ENCODE data around the gene ZBTB8A. TPM values are rescaled to one million over a fixed set of nuclear protein-coding genes. Genes with fewer than 3 reads are reported as not detected.
"Not testable (repeated sequence)": the region's sequence is repeated elsewhere in the genome, so short reads cannot be mapped to it uniquely, and the experiment has no call there.

Gene ZBTB8A
- total and polyA plus RNA-seq, 2 of the 8 experiments (the other 6 are each of a cell fraction or from before 2014, with no cell fraction given) = 2.9 to 10.4 TPM

- H4K91ac ChIP-seq (replicated peaks; ENCODE audit: insufficient read length, low read length); H2BK120ac ChIP-seq (replicated peaks; ENCODE audit: low read depth, low read length); H3K27me3 ChIP-seq (replicated peaks in 1 of 4; ENCODE audit: control insufficient read depth in 3 of 4, extremely low read depth in 1 of 4, insufficient read depth in 3 of 4, low read length in 3 of 4); FAIRE-seq; H3K56ac ChIP-seq (replicated peaks; ENCODE audit: insufficient read length, low read depth, low read length); H3K4ac ChIP-seq (replicated peaks; ENCODE audit: insufficient read length, low read depth, low read length); H2AK5ac ChIP-seq (ENCODE audit: low read depth, low read length); DNase-seq (ENCODE audit: low read depth in 1 of 2, low spot score in 2 of 2); H3K27ac ChIP-seq (ENCODE audit: low read depth, low read length); H3K9me3 ChIP-seq (ENCODE audit: insufficient read depth in 2 of 2, low read depth in 1 of 2, low read length in 1 of 2); H2AFZ ChIP-seq (ENCODE audit: low read length); H3K23me2 ChIP-seq (ENCODE audit: low read depth, low read length); H4K5ac ChIP-seq (ENCODE audit: insufficient read length, low read depth, low read length); H3K4me2 ChIP-seq (ENCODE audit: insufficient read depth in 1 of 2, low read depth in 2 of 2, low read length in 2 of 2); H2BK15ac ChIP-seq (ENCODE audit: low read length); H3K9ac ChIP-seq (replicated peaks in 1 of 4; ENCODE audit: extremely low read depth in 1 of 4, low read depth in 3 of 4, low read length in 3 of 4); H3K4me1 ChIP-seq (replicated peaks in 1 of 4; ENCODE audit: control insufficient read depth in 3 of 4, insufficient read depth in 4 of 4, low read length in 3 of 4); H3K18ac ChIP-seq (ENCODE audit: extremely low read depth, low read length); H4K8ac ChIP-seq (ENCODE audit: extremely low read depth, insufficient read depth, low read length); H2BK5ac ChIP-seq (ENCODE audit: low read depth, low read length); H2BK20ac ChIP-seq (ENCODE audit: low read length); H4K20me1 ChIP-seq (replicated peaks in 1 of 2; ENCODE audit: control insufficient read depth in 1 of 2, insufficient read depth in 2 of 2, low read length in 2 of 2); H3K79me1 ChIP-seq (ENCODE audit: low read depth, low read length); H2BK12ac ChIP-seq (ENCODE audit: low read depth, low read length); H3K23ac ChIP-seq (ENCODE audit: insufficient read length); H3K4me3 ChIP-seq (ENCODE audit: extremely low read depth in 1 of 4, insufficient read depth in 2 of 4, low read depth in 3 of 4, low read length in 4 of 4); H3K14ac ChIP-seq (ENCODE audit: insufficient read length): not testable (repeated sequence)
- ChIA-PET POLR2A (ENCODE audit: partially characterized antibody) (interaction anchor here (0.6 to 10.1 kb wide), 7 partner anchors 12 to 475 kb away, joined by 3 to 115 read pairs (median 4); partner anchors contain the start of genes RBBP4, ZBTB8A and ZBTB8OS), CTCF (ENCODE audit: partially characterized antibody) (interaction anchor here (0.6 to 1.6 kb wide), 3 partner anchors 107 to 130 kb away, joined by 3 to 5 read pairs (median 3); no protein-coding TSS in a partner anchor)
- Histone ChIP-seq H3K36me3 (ENCODE audit: control insufficient read depth in 2 of 4, insufficient read depth in 4 of 4, low read length in 3 of 4) (peaks cover 0 to 11% (median 0%) of the 10 kb centered on the region in 4 experiments; a peak in 2 of 8 replicates), H3K79me2 (ENCODE audit: control insufficient read depth in 1 of 2, insufficient read depth in 2 of 2, low read length in 2 of 2) (peaks cover under 1 to 53% of the 10 kb centered on the region in 2 experiments; a peak in 3 of 4 replicates)
- 49% methylated on average over 7 of the region's 8 CpGs; no CpG with 5 or more reads in 1 of the 2 experiments for WGBS, 2 experiments (ENCODE audit: extremely low coverage in 1 of 2, insufficient coverage in 1 of 2, insufficient read length in 1 of 2, insufficient replicate concordance in 2 of 2, low coverage in 1 of 2, low lambda C conversion rate in 2 of 2, missing lambda C conversion rate in 1 of 2)
Observed at GRCh38 chr1:32642292-32642827, 103.1 kb downstream of the ZBTB8A start.
